Fibroblast of gingiva (primary cell): ENCODE results near the gene FUS.
A peak's percentile ranks its signal among the peaks of the same experiment; 100 is the strongest.
"Not testable (repeated sequence)": the region's sequence is repeated elsewhere in the genome, so short reads cannot be mapped to it uniquely, and the experiment has no call there.

Source experiments
- DNase-seq: peaks from one replicate; pipeline ENCODE4 v3.0.0-alpha.2; 2011; ENCODE audit warnings: low read depth

FUS gene

DNA sequence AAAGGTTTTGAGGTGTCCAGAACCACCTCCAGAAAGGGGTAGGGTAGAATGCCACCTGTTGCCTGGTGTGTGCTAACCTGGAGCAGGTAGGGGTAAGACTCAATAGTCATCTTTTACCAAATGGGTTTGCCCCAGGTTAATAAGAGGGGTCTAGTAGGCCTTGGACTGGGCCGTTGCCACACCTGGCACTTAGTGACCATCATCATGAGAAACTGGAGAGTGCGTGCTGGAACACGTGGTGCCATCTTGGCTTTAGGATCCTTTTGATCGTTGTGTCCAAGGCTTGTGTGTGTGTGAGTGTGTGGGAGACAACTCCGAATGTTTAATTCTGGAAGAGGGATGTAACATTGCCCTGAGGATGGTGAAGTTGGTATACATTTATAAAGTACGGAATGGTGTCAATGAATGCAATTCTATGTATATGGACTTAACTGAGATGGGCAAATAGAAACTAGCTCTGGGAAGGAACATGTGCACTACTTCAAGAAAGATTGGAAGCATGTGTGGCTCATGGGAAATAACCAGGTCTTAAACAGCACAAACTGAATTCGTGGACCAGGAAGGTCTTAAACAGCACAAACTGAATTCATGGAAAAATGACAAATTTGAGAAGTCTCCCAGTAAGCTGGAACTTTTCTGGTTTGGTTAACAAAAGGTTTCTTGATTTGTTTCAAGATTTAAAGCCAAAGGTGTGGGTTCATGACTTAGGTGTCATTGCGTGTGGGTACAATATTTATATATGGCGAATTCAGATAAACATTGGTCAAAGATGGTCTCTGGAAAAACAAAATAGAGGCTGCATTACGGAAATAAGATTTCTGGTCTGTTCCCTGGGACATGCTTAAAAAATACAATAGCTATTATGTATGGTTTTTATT is 7.2 kb downstream of the FUS start:
- no peak for DNase-seq

DNA sequence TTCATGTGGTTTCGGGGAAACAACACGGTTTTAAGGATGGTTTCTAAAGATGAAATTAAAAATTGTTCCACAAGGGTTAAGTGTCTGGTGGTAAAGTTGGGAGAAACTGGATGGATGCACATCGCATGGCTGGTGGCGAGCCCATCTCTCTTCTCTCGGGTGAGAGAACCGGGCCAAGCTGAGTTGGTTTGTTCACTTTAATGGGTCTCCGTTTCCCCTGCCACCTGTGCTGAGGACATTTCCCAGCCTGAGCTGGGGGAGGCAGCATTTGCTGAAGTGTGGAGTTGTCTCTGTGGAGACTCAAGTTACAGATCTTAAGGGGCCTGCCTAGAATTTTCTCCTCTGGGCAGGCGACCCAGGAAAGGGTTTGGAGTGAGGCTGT is 7.9 kb downstream of the FUS start:
- no peak for DNase-seq

DNA sequence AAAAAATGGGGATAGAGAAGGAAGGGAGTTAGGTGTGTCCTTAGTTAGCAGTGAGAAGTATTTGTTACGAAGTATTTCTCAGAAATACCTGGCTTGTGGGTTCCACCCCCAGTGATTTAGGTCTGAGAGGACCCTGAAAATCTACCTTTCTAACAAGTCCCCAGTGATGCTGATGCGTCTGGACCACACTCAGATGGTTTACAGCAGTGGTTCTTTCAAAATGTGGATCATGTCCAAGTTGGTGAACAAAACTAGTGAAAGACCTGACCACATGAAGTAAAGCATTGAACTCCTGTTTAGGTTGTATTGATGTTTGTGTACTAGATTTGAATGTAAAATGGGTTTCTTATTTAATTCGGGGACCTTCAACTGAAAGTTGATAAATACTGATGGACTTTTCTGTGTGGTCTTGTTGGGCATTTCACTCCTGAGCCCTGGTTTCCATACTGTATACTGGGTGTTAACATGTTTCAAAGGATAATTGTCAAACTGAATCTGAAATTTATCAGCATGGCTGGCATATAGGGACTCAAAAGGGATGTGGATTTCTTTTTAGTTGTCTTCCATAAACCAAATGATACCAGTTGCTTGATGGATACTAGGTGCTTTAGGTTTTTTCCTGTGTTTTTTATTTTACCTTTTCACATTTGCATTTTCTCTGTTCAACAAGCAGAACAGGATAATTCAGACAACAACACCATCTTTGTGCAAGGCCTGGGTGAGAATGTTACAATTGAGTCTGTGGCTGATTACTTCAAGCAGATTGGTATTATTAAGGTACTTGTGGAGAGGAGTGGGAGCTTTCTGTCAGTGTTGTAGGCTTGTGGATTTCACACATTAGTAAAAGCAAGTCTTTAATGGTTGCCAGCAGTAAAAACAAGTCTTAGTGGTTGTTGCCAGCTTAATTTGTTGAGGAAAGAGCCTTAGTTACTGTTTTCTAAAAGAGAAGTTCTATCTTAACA is 8.8 kb downstream of the FUS start:
- DNase-seq, result no peak

DNA sequence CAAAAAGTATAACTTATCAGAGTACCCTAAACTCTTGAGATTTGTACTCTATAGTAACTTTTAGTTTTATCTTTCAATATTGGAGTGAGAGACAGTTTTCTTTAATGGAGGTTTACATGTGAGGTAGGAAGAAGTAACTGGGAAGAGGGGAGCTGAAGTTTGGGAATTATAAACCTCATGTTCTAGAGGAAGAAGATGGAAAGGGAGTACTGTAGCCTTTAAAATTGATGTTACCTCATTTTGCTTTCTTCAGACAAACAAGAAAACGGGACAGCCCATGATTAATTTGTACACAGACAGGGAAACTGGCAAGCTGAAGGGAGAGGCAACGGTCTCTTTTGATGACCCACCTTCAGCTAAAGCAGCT is 9.5 kb downstream of the FUS start:
- DNase-seq, result no peak

DNA sequence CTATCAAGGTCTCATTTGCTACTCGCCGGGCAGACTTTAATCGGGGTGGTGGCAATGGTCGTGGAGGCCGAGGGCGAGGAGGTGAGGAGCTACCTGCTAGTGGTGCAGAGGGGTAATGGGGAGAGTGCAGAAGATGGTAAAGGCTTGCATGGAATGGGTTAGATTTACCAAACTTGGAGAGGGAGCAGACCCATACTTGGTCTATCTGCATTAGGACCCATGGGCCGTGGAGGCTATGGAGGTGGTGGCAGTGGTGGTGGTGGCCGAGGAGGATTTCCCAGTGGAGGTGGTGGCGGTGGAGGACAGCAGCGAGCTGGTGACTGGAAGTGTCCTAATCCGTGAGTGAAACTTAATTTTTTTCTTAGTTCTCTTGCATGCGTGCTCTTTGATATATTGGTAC is 10.1 kb downstream of the FUS start:
- no peak for DNase-seq

DNA sequence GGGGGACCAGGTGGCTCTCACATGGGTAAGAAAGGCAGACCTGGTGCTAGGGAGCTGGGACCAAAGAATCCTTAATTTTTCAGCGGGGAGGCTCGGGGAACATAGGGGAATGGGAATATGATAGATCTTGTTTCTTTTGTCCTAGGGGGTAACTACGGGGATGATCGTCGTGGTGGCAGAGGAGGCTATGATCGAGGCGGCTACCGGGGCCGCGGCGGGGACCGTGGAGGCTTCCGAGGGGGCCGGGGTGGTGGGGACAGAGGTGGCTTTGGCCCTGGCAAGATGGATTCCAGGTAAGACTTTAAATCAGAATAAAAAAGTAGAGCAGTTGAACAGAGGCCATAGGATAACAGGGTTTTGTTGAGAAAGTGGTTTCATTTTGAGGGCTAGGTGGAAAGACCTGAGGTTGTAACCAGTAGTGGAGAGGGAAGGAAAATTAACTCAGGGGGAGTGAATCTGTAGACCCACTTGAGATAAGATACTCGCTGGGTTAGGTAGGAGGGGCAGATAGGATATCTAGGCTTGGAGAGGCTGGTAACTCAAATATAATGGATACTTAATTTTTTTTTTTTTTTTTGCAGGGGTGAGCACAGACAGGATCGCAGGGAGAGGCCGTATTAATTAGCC is 11.0 kb downstream of the FUS start:
- no peak for DNase-seq

DNA sequence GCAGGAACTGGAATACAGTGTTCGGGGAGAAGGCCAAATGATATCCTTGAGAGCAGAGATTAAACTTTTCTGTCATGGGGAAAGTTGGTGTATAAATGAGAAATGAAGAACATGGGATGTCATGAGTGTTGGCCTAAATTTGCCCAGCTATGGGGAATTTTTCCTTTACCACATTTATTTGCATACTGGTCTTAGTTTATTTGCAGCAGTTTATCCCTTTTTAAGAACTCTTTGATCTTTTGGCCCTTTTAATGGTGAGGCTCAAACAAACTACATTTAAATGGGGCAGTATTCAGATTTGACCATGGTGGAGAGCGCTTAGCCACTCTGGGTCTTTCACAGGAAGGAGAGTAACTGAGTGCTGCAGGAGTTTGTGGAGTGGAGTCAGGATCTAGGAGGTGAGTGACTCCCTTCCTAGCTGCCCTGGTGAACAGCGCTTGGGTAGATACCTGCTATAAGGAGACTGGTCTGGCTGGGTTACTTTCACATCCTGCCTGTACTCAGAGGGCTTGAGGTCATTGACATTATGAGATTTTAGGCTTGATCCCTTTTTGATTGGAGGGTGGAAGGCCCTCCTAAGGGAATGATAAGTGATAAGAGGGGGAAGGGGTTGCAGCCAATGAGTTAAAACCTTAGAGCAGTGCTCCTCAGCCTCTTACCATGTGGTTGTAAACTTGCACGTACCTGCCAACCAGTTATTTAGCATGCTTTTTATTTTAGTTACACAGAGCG is 11.9 kb downstream of the FUS start:
- no peak for DNase-seq

DNA sequence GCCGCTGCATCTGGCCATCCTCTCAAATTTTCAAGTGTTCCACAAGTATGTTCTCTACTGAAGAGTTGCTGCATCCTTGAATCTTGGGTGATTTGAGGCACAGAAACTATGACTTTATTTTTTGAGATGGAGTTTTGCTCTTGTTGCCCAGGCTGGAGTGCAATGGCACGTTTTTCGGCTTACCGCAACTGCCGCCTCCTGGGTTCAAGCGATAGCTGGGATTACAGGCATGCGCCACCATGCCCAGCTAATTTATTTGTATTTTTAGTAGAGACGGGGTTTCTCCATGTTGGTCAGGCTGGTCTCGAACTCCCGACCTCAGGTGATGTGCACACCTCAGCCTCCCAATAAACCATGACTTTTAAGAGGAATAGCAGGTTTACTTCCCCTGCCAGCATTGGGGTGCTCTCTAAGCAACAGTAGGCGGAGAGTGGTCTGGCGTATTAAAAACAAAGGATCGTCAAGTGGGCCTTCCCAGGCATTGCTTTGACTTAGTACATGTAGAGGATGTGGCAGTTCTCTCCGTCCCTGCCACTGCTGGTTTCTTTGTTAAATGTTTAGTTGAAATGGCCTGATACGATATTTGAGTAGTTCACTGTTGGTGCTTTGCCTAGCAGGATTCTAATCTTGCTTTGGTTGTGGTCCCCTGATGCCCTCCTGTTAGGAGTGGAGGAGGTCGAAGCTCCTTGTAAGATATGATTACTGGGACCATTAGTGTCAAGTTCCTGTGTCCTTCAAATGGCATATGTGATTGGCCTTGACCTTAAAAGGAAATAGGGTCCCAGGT is 13.1 kb downstream of the FUS start:
- no peak for DNase-seq

DNA sequence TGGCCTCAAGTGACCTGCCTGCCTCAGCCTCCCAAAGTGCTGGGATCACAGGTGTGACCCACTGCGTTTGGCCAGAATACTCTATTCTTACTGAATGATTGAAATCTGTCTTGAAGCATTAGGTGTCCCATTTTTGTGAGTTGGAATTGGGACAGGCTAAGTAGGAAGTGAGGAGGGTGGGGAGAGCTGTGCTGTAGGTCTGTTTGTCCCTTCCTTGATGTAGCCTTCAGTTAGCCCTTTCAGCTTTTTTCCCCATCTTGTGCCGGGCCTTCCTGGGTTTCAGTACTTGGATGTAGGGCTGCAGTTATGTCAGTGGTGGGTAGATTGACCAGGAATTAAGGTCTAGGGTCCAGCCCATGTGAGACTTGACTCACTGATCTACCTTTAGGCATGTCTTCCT is 13.9 kb downstream of the FUS start:
- DNase-seq, result no peak

DNA sequence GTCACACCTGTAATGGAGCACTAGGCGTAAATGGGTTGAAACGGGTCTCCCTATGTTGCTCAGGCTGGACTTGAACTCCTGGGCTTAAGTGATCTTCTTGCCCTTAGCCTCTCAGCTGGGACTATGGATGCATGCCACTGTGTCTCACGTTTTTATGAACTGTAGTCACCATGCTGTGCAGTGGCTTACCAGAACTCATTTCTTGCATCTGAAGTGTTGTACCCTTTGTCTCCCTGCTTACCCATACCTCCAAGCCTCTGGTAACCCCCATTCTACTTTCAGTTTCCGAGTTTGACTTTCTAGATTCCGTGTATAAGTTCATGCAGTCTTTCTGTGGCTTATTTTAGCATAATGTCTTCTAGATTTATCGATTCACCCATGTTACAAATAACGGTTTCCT is 15.0 kb downstream of the FUS start:
- DNase-seq, result no peak

DNA sequence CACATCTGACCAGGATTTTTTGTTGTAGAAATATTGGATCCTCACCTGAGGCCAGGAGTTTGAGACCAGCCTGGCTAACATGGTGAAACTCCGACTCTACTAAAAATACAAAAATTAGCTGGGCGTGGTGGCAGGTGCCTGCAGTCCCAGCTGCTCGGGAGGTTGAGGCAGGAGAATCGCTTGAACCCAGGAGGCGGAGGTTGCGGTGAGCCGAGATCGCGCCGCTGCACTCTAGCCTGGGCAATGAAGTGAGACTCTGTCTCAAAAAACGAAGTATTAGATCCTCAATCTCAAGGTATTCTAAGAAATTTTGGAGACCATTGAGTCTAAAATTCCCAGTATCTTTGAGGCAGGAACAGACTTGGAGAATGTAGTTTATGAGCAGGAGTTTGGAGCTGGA is 15.9 kb downstream of the FUS start:
- DNase-seq, result not testable (repeated sequence)

DNA sequence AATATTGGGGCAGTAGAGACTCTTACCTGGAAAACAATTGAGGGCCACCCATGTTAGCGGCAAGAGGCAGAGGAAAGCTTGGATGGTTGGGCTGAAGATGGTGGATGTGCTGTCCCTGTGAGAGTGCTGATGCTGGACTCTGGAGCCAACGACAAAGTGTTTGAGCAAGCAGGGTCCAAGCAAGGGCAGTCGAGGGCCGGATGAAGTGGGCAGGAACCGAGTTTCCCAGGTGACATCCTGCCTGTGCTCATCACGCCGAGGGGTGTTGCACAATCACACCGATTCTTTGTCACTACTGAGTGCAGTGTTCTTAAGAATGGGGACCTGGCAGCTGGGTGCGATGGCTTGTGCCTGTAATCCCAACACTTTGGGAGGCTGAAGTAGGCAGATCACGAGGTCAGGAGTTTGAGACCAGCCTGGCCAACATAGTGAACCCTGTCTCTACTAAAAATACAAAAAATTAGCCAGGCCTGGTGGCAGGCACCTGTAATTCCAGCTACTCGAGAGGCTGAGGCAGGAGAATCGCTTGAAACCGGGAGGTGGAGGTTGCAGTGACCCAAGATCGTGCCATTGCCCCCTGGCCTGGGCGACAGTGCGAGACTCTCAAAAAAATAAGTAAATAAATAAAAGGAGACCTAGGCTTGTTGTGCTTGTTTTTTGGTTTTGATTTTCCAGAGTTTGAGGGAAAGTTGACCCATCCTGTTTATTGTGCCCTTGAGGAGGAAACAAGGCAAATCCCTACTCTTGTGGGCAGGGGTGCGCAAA is 16.6 kb downstream of the FUS start:
- DNase-seq, result no peak

DNA sequence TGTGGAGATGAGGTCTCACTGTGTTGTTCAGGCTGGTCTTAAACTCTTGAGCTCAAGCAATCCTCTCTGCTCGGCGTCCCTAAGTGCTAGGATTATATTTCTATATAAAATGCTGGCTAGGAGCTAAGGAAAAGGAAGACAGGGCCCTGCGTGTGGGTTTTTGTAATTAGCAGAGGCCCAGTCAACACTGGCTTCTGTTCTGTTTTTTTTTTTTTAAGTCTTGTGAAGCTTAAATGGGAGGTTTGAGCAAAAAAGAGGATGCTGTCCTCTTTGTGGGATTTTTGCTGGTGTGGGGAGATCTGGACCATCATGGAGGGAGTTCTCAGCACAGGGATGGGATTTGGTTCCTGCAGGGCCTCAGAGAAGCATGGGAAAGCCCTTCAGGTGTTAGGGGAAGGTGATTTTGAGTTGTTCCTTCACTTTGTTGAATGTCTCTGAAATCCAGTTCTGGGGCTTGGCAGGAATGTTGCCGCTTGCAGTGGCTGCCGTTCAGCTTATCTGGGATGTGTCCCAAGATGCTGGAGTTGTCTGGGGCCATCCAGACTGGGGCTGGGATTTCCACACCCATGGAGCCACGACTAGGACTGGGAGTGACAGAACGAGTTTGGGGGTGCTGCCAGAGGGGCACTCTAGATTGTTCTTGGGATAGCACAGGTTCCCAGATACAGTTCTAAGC is 18.4 kb downstream of the FUS start:
- DNase-seq, result no peak

DNA sequence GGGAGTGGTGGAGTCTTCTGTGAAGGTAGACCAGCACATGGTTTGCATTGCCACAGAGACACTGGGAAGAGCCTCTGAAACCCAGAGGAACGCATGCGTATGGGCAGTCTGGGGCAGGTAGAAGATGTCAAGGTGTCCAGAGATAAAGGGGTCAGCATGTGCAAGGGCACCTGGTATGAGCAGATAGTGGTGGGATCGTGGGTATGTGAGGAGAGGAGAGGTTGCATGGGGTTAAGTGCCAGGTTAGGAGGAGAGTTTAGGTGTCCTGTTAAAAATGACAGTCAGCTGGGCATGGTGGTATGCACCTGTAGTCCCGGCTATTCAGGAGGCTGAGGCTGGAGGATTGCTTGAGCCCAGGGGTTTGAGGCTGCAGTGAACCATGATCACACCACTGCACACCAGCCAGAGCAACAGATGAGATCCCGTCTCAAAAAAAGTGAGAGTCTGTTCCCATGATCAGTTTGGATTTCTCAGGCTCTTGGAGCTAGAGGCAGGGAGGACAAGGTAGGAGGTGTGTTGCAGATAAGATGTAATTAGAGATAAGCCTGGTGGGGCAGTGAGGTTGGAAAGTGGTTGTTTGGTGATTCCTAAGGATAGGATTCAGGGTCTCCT is 19.6 kb downstream of the FUS start:
- no peak for DNase-seq

DNA sequence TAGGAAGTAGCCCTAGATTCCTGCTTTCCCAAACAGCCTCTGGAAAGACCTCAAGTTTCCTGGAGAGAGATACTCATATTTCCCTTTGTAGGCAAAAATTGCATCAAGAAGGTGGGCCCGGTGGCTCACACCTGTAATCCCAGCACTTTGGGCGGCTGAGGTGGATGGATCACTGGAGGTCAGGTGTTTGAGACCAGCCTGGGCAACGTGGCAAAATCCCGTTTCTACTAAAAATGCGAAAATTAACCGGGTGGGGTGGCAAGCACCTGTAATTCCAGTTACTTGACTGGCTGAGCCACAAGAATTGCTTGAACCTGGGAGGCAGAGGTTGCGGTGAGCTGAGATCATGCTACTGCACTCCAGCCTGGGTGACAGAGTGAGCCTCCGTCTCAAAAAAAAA is 20.2 kb downstream of the FUS start:
- not testable (repeated sequence) for DNase-seq

DNA sequence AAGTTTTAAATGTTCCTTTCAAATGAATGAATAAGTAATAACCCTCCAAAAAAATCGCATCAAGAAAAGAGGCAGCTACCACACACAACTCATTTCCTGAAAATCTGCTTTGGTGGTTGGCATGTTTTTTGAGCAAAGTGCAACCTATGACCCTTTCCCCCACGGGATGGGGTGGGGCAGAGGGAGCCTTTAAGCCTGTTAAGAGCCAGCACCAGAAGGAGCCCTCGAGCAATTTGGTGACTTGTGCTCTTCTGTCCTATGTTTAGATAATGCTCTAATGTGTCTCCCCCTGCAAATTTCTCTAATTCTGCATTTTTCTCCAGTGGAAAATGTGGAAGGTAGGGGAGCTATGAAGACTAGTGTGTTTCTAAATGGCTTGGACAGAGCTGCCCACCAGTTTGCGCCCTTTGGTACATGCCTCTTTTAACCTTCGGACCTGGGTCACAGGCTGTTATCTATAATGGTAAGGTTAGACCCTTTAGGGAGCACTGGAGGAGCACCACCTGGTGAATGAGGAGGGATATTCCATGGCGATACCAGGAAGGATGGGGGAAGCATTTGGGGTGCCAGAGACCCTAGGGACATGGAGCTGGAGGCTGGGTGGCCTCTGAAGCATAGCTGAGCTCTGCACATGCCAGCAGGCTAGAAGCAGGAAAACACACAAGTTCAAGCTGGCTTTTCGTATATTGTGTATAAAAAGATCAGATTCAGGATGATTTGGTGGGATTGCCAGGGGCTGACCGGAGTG is 21.1 kb downstream of the FUS start:
- DNase-seq, result peak; percentile 48

DNA sequence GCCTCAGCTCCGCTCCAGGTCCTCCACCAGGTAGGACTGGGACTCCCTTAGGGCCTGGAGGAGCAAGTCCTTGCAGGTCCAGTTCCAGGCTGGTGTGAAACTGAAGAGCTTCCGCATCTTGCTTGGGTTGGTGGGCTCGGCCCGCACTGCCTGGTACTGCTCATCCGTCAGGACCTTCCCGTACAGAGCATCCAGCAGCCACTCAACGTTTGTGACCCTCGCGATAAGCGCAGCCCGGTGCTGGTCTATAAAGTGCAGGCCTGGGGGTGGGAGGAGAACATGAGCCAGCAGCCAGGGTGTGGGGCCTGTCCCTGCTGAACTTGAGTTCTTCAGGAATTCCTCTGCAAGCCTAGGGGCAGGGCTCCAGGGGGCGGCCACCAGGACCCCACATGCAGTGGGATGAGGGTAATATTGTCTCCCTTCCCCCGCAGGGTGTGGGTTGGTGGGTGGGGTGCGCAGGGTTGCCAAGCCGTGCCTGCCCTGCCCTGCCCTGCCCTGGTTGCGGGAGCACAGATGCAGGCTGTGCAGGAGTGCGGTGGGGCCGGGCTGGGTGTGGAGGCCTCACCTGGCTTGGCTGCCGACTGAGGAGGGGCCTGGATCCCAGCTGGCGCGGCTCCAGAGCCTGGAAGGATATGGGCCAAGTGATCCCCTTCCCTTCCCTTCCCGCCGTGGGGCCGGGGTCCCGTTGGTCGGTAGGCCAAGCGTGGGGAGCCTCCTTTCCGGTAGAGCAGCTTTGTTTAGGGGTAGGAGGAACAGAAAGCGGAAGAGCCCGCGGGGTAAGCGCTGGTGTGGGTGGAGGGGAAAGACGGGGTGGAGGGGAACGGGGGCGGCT is 21.9 kb downstream of the FUS start:
- DNase-seq, result no peak
